HepG2 (cell line): ENCODE measurements around the gene ANTXR1. TPM values are rescaled to one million over a fixed set of nuclear protein-coding genes. Genes with fewer than 3 reads are reported as not detected.

ENCODE experiments used
- ATAC-seq: fragments of 200-7000 bp; cut with Tn5 transposase; 3 replicates; pipeline ENCODE4 v1.9.1; 2020; ENCODE audit warnings: mild to moderate bottlenecking, moderate library complexity
- BruUV-seq: library from RNA; stranded (reverse); fragments of 400-500 nt; replicated peaks from 2 replicates; lab custom pipeline; 2021; lab: Mats Ljungman, UMichigan
- CTCF ChIA-PET: fragments of 300-600 bp; formaldehyde crosslinking; extraction: SDS; loops from one replicate; lab custom pipeline; 2021; ENCODE audit warnings: low total read pairs, inconsistent platforms, low intra/inter-chr PET ratio; lab: Yijun Ruan, JAX
- POLR2A ChIA-PET: fragments of 350-600 bp; sonication (Branson Sonifier 250); formaldehyde crosslinking; loops from one replicate; lab custom pipeline; 2020; ENCODE audit warnings: antibody characterized with exemption, inconsistent platforms; lab: Yijun Ruan, JAX
- DNase-seq: peaks from one replicate; pipeline ENCODE4 v3.0.0-alpha.2; 2015; ENCODE audit warnings: low spot score
- FAIRE-seq: peaks from 3 replicates; lab custom pipeline; 2011; peaks lifted over from hg19 to GRCh38; lab: Jason Lieb, UNC
- H2AFZ ChIP-seq: one replicate; pipeline ENCODE4 v1.6.1; 2011; ENCODE audit warnings: low read length, inconsistent platforms
- H3K27ac ChIP-seq: fragments of 300-600 bp; 3 replicates; pipeline ENCODE4 v1.8.0; 2011; ENCODE audit warnings: mixed run types, mild to moderate bottlenecking, mixed read lengths, low read length, inconsistent platforms; ENCODE audit not compliant: insufficient read depth; ENCODE audit errors: extremely low read length
- H3K27me3 ChIP-seq, 2 experiments: fragments of 200-600 bp in 1 of 2; 2 replicates in 1 of 2; 3 replicates in 1 of 2; pipeline versions ENCODE4 v1.6.0 to v1.8.0; 2011; ENCODE audit warnings: low read length in 2 of 2, mild to moderate bottlenecking in 2 of 2, moderate library complexity in 2 of 2, inconsistent platforms in 1 of 2; ENCODE audit not compliant: insufficient read depth in 2 of 2, control insufficient read depth in 1 of 2
- H3K36me3 ChIP-seq, 2 experiments: fragments of 200-600 bp in 1 of 2; replicated peaks in 1 of 2; 2 replicates in 1 of 2; 3 replicates in 1 of 2; pipeline versions ENCODE4 v1.5.1 to v1.8.0; 2011; ENCODE audit warnings: low read length in 2 of 2, inconsistent platforms in 1 of 2; ENCODE audit not compliant: insufficient read depth in 2 of 2, control insufficient read depth in 1 of 2
- H3K4me1 ChIP-seq: 2 replicates; pipeline ENCODE4 v1.5.1; 2012; ENCODE audit warnings: low read length, inconsistent platforms; ENCODE audit not compliant: insufficient read depth
- H3K4me2 ChIP-seq: 2 replicates; pipeline ENCODE4 v1.6.0; 2011; ENCODE audit warnings: low read depth, low read length, inconsistent platforms
- H3K4me3 ChIP-seq, 3 experiments: fragments of 200-600 bp in 1 of 3; sonication (generic), shearing (Covaris generic) in 1 of 3; replicated peaks in 1 of 3; 2 replicates each; pipeline ENCODE4 v1.5.1; 2011 to 2016; ENCODE audit warnings: low read length in 3 of 3, inconsistent platforms in 2 of 3, low read depth in 2 of 3, mild to moderate bottlenecking in 2 of 3, control low read depth in 1 of 3, mixed read lengths in 1 of 3; ENCODE audit not compliant: insufficient read depth in 1 of 3
- H3K79me2 ChIP-seq: one replicate; pipeline ENCODE4 v1.6.1; 2011; ENCODE audit warnings: low read length, inconsistent platforms; ENCODE audit not compliant: insufficient read depth
- H3K9ac ChIP-seq: 2 replicates; pipeline ENCODE4 v1.6.0; 2011; ENCODE audit warnings: mild to moderate bottlenecking, low read depth, low read length, inconsistent platforms; ENCODE audit not compliant: insufficient read depth
- H3K9me3 ChIP-seq: 2 replicates; pipeline ENCODE4 v1.5.1; 2012; ENCODE audit warnings: mild to moderate bottlenecking, low read length
- H4K20me1 ChIP-seq: 2 replicates; pipeline ENCODE4 v1.6.0; 2011; ENCODE audit warnings: inconsistent platforms, mild to moderate bottlenecking, low read length, moderate library complexity; ENCODE audit not compliant: insufficient read depth
- CCDC6 ChIP-seq: sonication (generic); formaldehyde crosslinking; IDR thresholded peaks from 2 replicates; pipeline ENCODE4 v1.8.1; 2022; ENCODE audit warnings: mild to moderate bottlenecking, missing genetic modification reagents, moderate library complexity
- CSRNP1 ChIP-seq: sonication (generic); formaldehyde crosslinking; IDR thresholded peaks from 2 replicates; pipeline ENCODE4 v1.8.1; 2023; ENCODE audit warnings: mild to moderate bottlenecking, missing genetic modification reagents
- DMTF1 ChIP-seq: sonication (generic); formaldehyde crosslinking; IDR thresholded peaks from 2 replicates; pipeline ENCODE4 v1.4.0; 2020; ENCODE audit warnings: mild to moderate bottlenecking, missing genetic modification reagents
- DNMT3B ChIP-seq: conservative IDR thresholded peaks from 2 replicates; pipeline ENCODE4 v1.6.1; 2016; ENCODE audit warnings: missing biosample characterization, control low read depth
- HMG20A ChIP-seq: IDR thresholded peaks from 2 replicates; pipeline ENCODE4 v1.6.1; 2016; ENCODE audit warnings: borderline replicate concordance
- KLF6 ChIP-seq: IDR thresholded peaks from 2 replicates; pipeline ENCODE4 v1.8.0; 2016; ENCODE audit warnings: missing biosample characterization, missing genetic modification reagents
- MAFF ChIP-seq: IDR thresholded peaks from 2 replicates; pipeline ENCODE4 v1.6.1; 2011; ENCODE audit warnings: low read depth, low read length, improper control_type of control experiment
- MAZ ChIP-seq, 2 experiments: sonication (generic) in 1 of 2; formaldehyde crosslinking in 1 of 2; IDR thresholded peaks; 2 replicates each; pipeline versions ENCODE4 v1.5.0 to v1.6.1; 2012 to 2020; ENCODE audit warnings: low read depth in 2 of 2, mild to moderate bottlenecking in 2 of 2, borderline replicate concordance in 1 of 2, improper control_type of control experiment in 1 of 2, low read length in 1 of 2, missing genetic modification reagents in 1 of 2, moderate library complexity in 1 of 2
- NAIF1 ChIP-seq: sonication (generic); formaldehyde crosslinking; IDR thresholded peaks from 2 replicates; pipeline ENCODE4 v1.5.0; 2020; ENCODE audit warnings: mild to moderate bottlenecking, missing genetic modification reagents, borderline replicate concordance
- SNAPC5 ChIP-seq: sonication (generic); formaldehyde crosslinking; IDR thresholded peaks from 2 replicates; pipeline ENCODE4 v1.8.1; 2023; ENCODE audit warnings: mild to moderate bottlenecking, missing genetic modification reagents, borderline replicate concordance
- ZNF431 ChIP-seq: sonication (generic); formaldehyde crosslinking; IDR thresholded peaks from 2 replicates; pipeline ENCODE4 v1.9.0; 2022; ENCODE audit warnings: missing genetic modification reagents, low read depth, mild to moderate bottlenecking, borderline replicate concordance
- ZNF446 ChIP-seq: sonication (generic); formaldehyde crosslinking; IDR thresholded peaks from 2 replicates; pipeline ENCODE4 v1.5.0; 2020; ENCODE audit warnings: mild to moderate bottlenecking, missing genetic modification reagents
- WGBS: methylation state at CpG from one replicate; pipeline ENCODE4 v1.1.6; 2017; ENCODE audit warnings: low lambda C conversion rate; 5-methylcytosine and 5-hydroxymethylcytosine counted together
- in situ Hi-C: cut with HindIII; loops from 2 replicates; pipeline ENCODE4 v1.10.0; 2017; ENCODE audit warnings: low pct_unique_long_range_greater_than_20kb; ENCODE audit not compliant: extremely low pct_ligation_motif_present
- intact Hi-C: fragments of 100-400 bp; cut with micrococcal nuclease; formaldehyde crosslinking; loops from one replicate; pipeline ENCODE4 v1.10.0; 2022; ENCODE audit not compliant: unreplicated experiment
- polyA plus RNA-seq, 8 experiments: library from polyadenylated mRNA; depleted of rRNA in 3 of 8; stranded (reverse) in 7 of 8; unstranded in 1 of 8; fragments of >200 nt; fragmentation: Illumina TruSeq in 4 of 8; extraction: Trizol in 4 of 8; gene quantifications; 2 replicates each; pipeline versions ENCODE4 v1.2.1 to v1.2.3, GENCODE V29; 2011 to 2016; ENCODE audit warnings: low read depth in 4 of 8, missing spikeins in 1 of 8, mixed read lengths in 1 of 8; ENCODE audit not compliant: insufficient read depth in 1 of 8
- total RNA-seq, 5 experiments: library from RNA; depleted of rRNA; stranded (reverse); fragments of >200 nt; fragmentation: Illumina TruSeq; extraction: Trizol; gene quantifications; 2 replicates each; pipeline ENCODE4 v1.2.3, GENCODE V29; 2016; ENCODE audit warnings: low read depth in 1 of 5

Gene ANTXR1
- total and polyA plus RNA-seq, 2 of the 13 experiments (the other 11 are each of a cell fraction or from before 2014, with no cell fraction given): 4.5 to 12.7 TPM

- no peak overlapping the region for H2AFZ ChIP-seq
- no peak for FAIRE-seq
- no peaks in the 10 kb centered on the region for H3K79me2 ChIP-seq
- no peaks in the 10 kb centered on the region for H3K27me3 ChIP-seq
- intact Hi-C loops: no loop called here
- peaks cover 7% of the 10 kb centered on the region; the same call in 1 of the 2 replicates for H3K9me3 ChIP-seq
- WGBS: 80% methylated on average over 1 of the region's 1 CpG
- BruUV-seq: no TSS peak
- H3K4me3 ChIP-seq: no peak overlapping the region
- CTCF ChIA-PET: no interaction called here
- no peaks in the 10 kb centered on the region for H4K20me1 ChIP-seq
- H3K27ac ChIP-seq: no peak overlapping the region
- no peak overlapping the region for H3K9ac ChIP-seq
- TF ChIP-seq ZNF446 (CRISPR knock-in tag): no peak
- TF ChIP-seq DNMT3B (CRISPR knock-in tag): no peak
- no peak for TF ChIP-seq NAIF1 (CRISPR knock-in tag)
- no peak for TF ChIP-seq CSRNP1 (CRISPR knock-in tag)
- no peak for TF ChIP-seq ZNF431 (CRISPR knock-in tag)
- TF ChIP-seq CCDC6 (CRISPR knock-in tag): no peak
- no peak for TF ChIP-seq MAZ (IDR thresholded peaks at IDR 0.05; ENCODE audit: borderline replicate concordance, low read depth, low read length)
- TF ChIP-seq MAZ (CRISPR knock-in tag; IDR thresholded peaks at IDR 0.05; ENCODE audit: low read depth): no peak
- TF ChIP-seq DMTF1 (CRISPR knock-in tag): no peak
- no peak for TF ChIP-seq MAFF
- TF ChIP-seq KLF6 (CRISPR knock-in tag): no peak
- TF ChIP-seq SNAPC5 (CRISPR knock-in tag): no peak
- no peak for TF ChIP-seq HMG20A (CRISPR knock-in tag)
- TF ChIP-seq, all 625 proteins: peak for 0
- Histone ChIP-seq H3K36me3 (no peaks in the 10 kb centered on the region), H3K4me1 (peaks cover 24% of the 10 kb centered on the region), H3K4me2 (no peak overlapping the region)
- DNase-seq (no peak), ATAC-seq (no peak)
- in situ Hi-C loops: no loop called here
- POLR2A ChIA-PET: no interaction called here
Observed at GRCh38 chr2:69065735-69066336, 52.9 kb downstream of the ANTXR1 start.
